Measurements from ENCODE around the gene MARCHF6.

- TF ChIP-seq CTCF (IDR thresholded peaks at IDR 0.05) (no peak), POLR2A (IDR thresholded peaks at IDR 0.05) (no peak)
Measured at GRCh38 chr5:10366310-10367272, 13.1 kb downstream of the MARCHF6 start.

Measured in esophagus squamous epithelium (tissue), 4 donors.